NT2/D1 (cell line): ENCODE data around the gene ABTB2.

Experiments
- DNase-seq: peaks from one replicate; pipeline ENCODE4 v3.0.0-alpha.2; 2011; ENCODE audit warnings: low read depth, low spot score
- H3K27me3 ChIP-seq: 2 replicates; pipeline ENCODE4 v1.6.0; 2011; ENCODE audit warnings: mild to moderate bottlenecking; ENCODE audit not compliant: insufficient read length, insufficient read depth
- H3K36me3 ChIP-seq: 2 replicates; pipeline ENCODE4 v1.6.1; 2011; ENCODE audit warnings: mild to moderate bottlenecking, low read length, mixed read lengths; ENCODE audit not compliant: insufficient read depth, insufficient read length
- H3K4me1 ChIP-seq: 2 replicates; pipeline ENCODE4 v1.5.1; 2011; ENCODE audit not compliant: insufficient read depth, insufficient read length
- H3K4me3 ChIP-seq: 2 replicates; pipeline ENCODE4 v1.5.1; 2011; ENCODE audit warnings: low read depth; ENCODE audit not compliant: insufficient read length
- H3K9ac ChIP-seq: 2 replicates; pipeline ENCODE4 v1.6.0; 2011; ENCODE audit warnings: low read depth; ENCODE audit not compliant: insufficient read length
- H3K9me3 ChIP-seq: 2 replicates; pipeline ENCODE4 v1.5.1; 2011; ENCODE audit warnings: mild to moderate bottlenecking, low read length; ENCODE audit not compliant: insufficient read depth
- SUZ12 ChIP-seq: IDR thresholded peaks from 2 replicates; pipeline ENCODE4 v1.6.1; 2011; ENCODE audit not compliant: insufficient read length, insufficient read depth; ENCODE audit errors: extremely low read depth
- YY1 ChIP-seq: IDR thresholded peaks from 2 replicates; pipeline ENCODE4 v1.6.1; 2011; ENCODE audit not compliant: insufficient read length, insufficient read depth
- ZNF274 ChIP-seq: IDR thresholded peaks from 2 replicates; pipeline ENCODE4 v1.6.1; 2011; ENCODE audit warnings: mild to moderate bottlenecking, low read depth, low read length

The ABTB2 gene

DNA sequence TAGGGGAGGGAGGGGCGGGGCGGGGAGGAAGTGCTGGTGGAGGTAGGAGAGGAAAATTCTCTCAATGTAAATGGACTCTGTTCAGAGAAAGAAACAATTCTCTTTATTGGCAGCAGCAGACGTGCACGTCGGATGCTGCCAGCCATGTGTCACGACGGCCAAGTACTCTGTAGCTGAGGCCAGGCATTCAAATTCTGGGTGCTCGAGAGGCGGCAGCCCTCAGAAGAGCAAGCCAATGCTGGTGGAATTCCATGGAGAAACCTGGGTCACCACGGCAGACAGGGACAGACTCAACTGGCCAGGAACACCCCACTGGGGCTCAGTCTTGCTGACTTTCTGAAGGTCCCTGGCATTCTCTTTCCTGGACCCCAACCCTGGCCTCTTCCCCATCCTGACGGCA, 90.8 kb downstream of the ABTB2 start:
- no peak overlapping the region for H3K9ac ChIP-seq
- H3K36me3 ChIP-seq, result no peaks in the 10 kb centered on the region
- peaks cover 12% of the 10 kb centered on the region for H3K4me1 ChIP-seq
- DNase-seq, result no peak
- TF ChIP-seq YY1, result no peak
- H3K4me3 ChIP-seq, result no peak overlapping the region
- no peaks in the 10 kb centered on the region for H3K9me3 ChIP-seq
- no peaks in the 10 kb centered on the region for H3K27me3 ChIP-seq

DNA sequence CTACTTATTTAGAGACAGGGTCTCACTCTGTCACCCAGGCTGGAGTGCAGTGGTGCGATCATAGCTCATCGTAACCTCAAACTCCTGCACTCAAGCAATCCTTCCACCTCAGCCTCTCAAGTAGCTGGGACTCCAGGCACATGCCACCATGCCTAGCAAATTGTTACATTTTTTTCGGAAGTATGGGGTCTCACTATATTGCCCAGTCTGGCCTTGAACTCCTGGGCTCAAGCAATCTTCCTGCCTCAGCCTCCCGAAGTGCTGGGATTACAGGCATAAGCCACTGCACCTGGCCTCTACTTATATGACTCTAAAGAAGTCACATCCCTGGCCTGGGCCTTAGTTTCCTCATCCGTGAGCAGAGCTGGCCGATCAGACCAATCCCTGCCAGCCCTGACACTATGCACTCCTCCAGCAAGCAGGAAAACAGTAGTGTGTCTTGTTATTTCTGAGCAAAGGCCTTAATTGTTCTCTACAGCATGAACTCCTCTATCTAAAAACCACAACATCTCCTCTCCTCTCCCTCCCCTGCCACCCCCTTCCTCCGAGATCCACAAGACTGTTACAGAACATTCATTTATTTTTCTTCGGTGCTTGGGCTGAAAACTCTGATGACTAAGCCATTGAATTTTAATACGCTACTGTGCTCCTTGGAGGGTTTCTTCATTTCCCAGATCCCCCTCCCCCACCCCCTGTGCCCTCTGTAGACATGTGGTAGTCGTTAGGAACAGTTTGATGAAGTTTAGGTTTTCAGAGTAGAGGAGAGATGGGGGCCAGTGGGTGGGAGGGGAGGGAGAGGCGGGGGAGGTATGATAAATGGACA, 91.5 kb downstream of the ABTB2 start:
- H3K27me3 ChIP-seq, result no peaks in the 10 kb centered on the region
- TF ChIP-seq YY1, result no peak
- no peak for TF ChIP-seq SUZ12
- TF ChIP-seq ZNF274, result no peak
- no peak for DNase-seq
- H3K4me1 ChIP-seq, result peaks cover 12% of the 10 kb centered on the region
- H3K36me3 ChIP-seq, result no peaks in the 10 kb centered on the region
- H3K9ac ChIP-seq, result no peak overlapping the region
- no peak overlapping the region for H3K4me3 ChIP-seq
- H3K9me3 ChIP-seq, result no peaks in the 10 kb centered on the region

DNA sequence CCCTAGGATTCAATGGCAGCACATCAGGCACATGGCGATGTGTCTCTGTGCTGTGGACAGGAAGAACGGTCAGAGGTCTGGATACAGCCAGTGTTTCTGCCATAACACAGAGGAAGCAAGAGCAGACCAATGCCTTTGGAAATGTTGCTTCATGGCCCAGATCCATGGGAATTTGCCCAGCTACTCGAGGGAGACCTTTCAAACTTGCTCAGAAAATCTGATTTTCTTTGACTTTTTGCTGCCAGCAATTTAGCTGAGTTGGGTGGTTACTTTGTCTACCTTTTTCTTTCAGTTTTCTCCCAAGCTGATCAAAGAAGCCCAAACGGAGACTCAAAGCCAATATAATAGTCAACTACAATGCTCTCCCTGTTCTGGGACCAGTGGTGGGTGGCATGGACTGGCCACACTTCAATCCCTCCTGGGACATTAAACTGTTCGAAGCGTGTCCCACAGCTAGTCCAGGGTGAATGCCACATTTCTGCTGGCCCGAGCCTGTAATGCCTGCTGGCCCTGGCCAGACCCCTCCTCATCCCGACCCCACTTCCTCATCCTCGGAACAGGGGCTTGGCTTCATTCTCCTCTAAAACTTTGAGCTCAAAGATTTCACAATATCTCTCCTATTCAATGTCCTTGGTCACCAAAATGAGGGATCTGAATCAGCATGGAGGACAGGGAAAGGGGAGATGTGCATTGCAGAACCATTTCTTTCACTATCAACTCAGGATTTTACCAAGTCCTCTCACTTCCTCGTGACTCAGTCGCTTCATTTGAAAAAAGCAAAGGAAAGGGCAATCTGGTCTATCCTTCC, 93.3 kb downstream of the ABTB2 start:
- Histone ChIP-seq H3K9me3 (no peaks in the 10 kb centered on the region), H3K27me3 (no peaks in the 10 kb centered on the region), H3K9ac (no peak overlapping the region), H3K4me1 (peaks cover 6% of the 10 kb centered on the region), H3K4me3 (no peak overlapping the region), H3K36me3 (no peaks in the 10 kb centered on the region)
- DNase-seq, result no peak
- TF ChIP-seq SUZ12, result no peak
- TF ChIP-seq ZNF274, result no peak
- TF ChIP-seq YY1, result no peak

DNA sequence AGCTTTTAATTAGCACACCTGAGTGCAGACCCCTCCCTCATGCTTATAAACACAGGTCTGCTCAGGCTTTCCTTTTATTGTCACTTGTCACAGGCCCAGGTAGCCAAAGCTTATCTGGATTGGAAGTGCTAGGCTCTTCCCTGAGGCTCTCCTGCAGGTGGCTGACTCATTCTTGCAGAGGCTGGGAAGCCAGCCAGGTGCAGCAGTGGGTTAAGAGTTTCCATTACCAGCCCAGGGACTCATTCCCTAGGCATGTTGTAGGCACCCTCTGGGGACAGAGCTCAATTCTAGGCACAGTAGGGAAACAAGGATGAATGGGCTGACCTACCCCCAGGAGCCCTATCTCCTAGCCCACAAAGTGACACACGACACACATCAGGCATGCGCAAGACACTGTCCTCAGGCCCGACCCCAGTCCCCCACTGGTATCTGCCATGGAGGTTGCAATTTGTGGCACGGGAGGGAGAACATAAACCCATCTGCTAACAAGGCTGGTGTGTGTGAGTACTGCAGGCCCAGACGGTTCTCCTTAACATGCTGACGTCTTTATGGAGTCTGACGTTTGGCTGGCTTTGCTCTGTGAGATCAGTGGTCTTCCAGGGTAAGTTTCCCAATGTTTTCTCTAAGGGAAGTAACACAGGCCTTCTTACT, 94.2 kb downstream of the ABTB2 start:
- Histone ChIP-seq H3K4me1 (peaks cover 3% of the 10 kb centered on the region), H3K9ac (no peak overlapping the region), H3K36me3 (no peaks in the 10 kb centered on the region), H3K27me3 (no peaks in the 10 kb centered on the region), H3K9me3 (no peaks in the 10 kb centered on the region), H3K4me3 (no peak overlapping the region)
- DNase-seq, result no peak
- no peak for TF ChIP-seq SUZ12
- TF ChIP-seq YY1, result no peak
- TF ChIP-seq ZNF274, result no peak

DNA sequence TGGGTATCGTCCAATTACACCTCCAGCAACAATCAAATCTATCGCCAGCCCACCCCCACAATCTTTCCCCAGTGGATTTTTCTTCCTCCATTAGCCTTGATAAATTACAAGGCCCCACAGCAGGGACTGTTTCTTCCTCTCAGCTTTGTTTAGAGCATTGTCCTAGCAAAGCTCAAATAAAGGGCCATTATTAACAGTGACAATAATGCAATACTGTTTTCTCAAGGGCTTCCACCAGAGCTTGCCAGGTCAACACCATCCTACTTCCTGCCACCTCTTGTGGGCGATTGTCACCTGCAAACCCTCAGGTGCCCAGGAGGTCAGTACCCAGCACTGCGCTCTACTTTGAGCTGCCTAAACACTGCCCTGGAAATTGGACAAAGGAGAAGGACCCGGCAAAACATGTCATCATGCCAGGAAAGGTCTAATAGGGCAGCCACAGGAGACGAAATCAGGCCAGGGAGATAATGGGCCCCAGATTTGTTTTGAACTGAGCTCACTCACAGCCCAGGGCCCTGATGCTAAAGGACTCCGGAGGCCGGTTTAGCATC, 95.2 kb downstream of the ABTB2 start:
- DNase-seq, result no peak

DNA sequence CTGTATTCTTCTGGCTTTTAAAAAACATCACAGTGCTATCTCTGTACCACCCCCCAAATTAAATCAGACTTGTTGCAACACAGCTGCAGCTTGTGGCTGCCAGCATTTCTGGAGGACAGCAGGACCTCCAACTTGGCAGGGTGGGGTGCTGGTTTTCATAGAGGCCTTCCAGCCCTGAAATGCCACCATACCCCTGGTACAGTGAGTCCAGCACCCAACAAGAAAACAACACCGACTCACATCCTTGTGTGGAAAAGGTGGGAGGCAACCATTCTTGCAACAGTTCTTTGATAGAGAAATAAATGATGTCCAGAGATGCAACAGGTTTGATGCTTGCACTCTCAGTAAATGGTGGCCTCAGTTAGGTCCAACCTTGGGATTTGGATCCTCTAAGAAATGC, 96.0 kb downstream of the ABTB2 start:
- no peak for DNase-seq
- Histone ChIP-seq H3K9me3 (no peaks in the 10 kb centered on the region), H3K36me3 (no peaks in the 10 kb centered on the region), H3K9ac (no peak overlapping the region), H3K4me3 (no peak overlapping the region), H3K4me1 (no peaks in the 10 kb centered on the region), H3K27me3 (no peaks in the 10 kb centered on the region)
- TF ChIP-seq YY1 (no peak), ZNF274 (no peak), SUZ12 (no peak)

More for the DNA sequence above, 95.2 kb downstream of the ABTB2 start:
- H3K4me1 ChIP-seq, result peaks cover 3% of the 10 kb centered on the region
- TF ChIP-seq YY1 (no peak), SUZ12 (no peak), ZNF274 (no peak)
- no peaks in the 10 kb centered on the region for H3K36me3 ChIP-seq
- H3K9me3 ChIP-seq, result no peaks in the 10 kb centered on the region
- no peaks in the 10 kb centered on the region for H3K27me3 ChIP-seq
- no peak overlapping the region for H3K4me3 ChIP-seq
- H3K9ac ChIP-seq, result no peak overlapping the region

DNA sequence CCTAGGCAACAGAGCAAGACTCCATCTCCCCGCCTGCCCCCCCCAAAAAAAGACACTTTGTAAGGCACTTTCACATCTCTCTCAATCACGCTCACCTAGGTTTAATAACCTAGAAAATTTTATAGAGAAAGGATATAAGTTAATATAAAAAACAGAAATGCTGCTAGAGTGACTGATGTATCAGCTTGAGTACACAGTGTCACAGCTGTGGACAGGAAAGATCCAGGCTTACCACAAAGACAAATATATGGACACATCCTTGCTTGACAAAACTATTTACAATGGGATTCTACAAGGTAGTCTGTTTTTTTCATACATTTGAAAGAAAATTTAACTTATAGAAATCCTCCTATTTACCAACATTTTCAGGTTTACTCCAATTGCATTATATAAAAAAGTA, 96.7 kb downstream of the ABTB2 start:
- H3K4me3 ChIP-seq, result no peak overlapping the region
- H3K36me3 ChIP-seq, result no peaks in the 10 kb centered on the region
- H3K4me1 ChIP-seq, result no peaks in the 10 kb centered on the region
- H3K9ac ChIP-seq, result no peak overlapping the region
- DNase-seq, result no peak
- TF ChIP-seq ZNF274 (no peak), SUZ12 (no peak), YY1 (no peak)
- no peaks in the 10 kb centered on the region for H3K9me3 ChIP-seq
- H3K27me3 ChIP-seq, result no peaks in the 10 kb centered on the region
